Measurements from ENCODE around the gene C11orf97.

C11orf97 gene

GRCh38 chr11:94558932-94559331, 46.7 kb downstream of the C11orf97 start:
- no peak overlapping the region for H3K27ac ChIP-seq (ENCODE audit: extremely low read depth, low read depth, low read length)
- H3K4me1 ChIP-seq (ENCODE audit: control insufficient read depth, insufficient read depth, low read length), result no peaks in the 10 kb centered on the region; the same call in 1 of the 2 replicates
- CTCF ChIA-PET, result interaction anchor here (0.6 to 0.7 kb wide), 2 partner anchors 9 to 50 kb away, joined by 3 read pairs; no protein-coding TSS in a partner anchor
- TF ChIP-seq ZNF555 (tag by site-specific recombination; conservative IDR thresholded peaks at IDR 0.05), result no peak
- TF ChIP-seq ZNF530 (tag by site-specific recombination; IDR thresholded peaks at IDR 0.05; ENCODE audit: low read depth), result no peak
- TF ChIP-seq ZNF184 (tag by site-specific recombination; IDR thresholded peaks at IDR 0.05), result no peak
- TF ChIP-seq ATF2 (tag by site-specific recombination; IDR thresholded peaks at IDR 0.05; ENCODE audit: low read depth), result no peak
- TF ChIP-seq HOXA7 (CRISPR knock-in tag; IDR thresholded peaks at IDR 0.05; ENCODE audit: borderline replicate concordance), result no peak
- TF ChIP-seq OSR2 (tag by site-specific recombination; IDR thresholded peaks at IDR 0.05), result no peak
- TF ChIP-seq SALL2 (tag by site-specific recombination; IDR thresholded peaks at IDR 0.05; ENCODE audit: borderline replicate concordance), result no peak
- TF ChIP-seq ZSCAN16 (tag by site-specific recombination; IDR thresholded peaks at IDR 0.05), result no peak
- TF ChIP-seq ZNF624 (tag by site-specific recombination; IDR thresholded peaks at IDR 0.05), result no peak
- TF ChIP-seq ZNF366 (tag by site-specific recombination; conservative IDR thresholded peaks at IDR 0.05), result no peak
- no peak for TF ChIP-seq ZBTB49 (tag by site-specific recombination; IDR thresholded peaks at IDR 0.05; ENCODE audit: low read depth)
- TF ChIP-seq SP3 (tag by site-specific recombination; IDR thresholded peaks at IDR 0.05), result no peak
- TF ChIP-seq SCRT2 (tag by site-specific recombination; IDR thresholded peaks at IDR 0.05), result no peak
- no peak for TF ChIP-seq ZNF274 (IDR thresholded peaks at IDR 0.05; ENCODE audit: low read length)
- no peak for TF ChIP-seq ZNF274 (tag by site-specific recombination; IDR thresholded peaks at IDR 0.05; ENCODE audit: borderline replicate concordance)
- TF ChIP-seq ZNF692 (tag by site-specific recombination; IDR thresholded peaks at IDR 0.05), result no peak
- TF ChIP-seq ZNF48 (tag by site-specific recombination; IDR thresholded peaks at IDR 0.05), result no peak
- no peak for TF ChIP-seq ZBTB6 (tag by site-specific recombination; IDR thresholded peaks at IDR 0.05)
- TF ChIP-seq ZNF16 (tag by site-specific recombination; IDR thresholded peaks at IDR 0.05; ENCODE audit: low read depth), result no peak
- no peak for TF ChIP-seq PBX3 (CRISPR knock-in tag; IDR thresholded peaks at IDR 0.05)
- no peak for TF ChIP-seq KLF17 (tag by site-specific recombination; IDR thresholded peaks at IDR 0.05)
- no peak overlapping the region for H3K4me3 ChIP-seq (ENCODE audit: low read depth, low read length)
- H3K36me3 ChIP-seq (ENCODE audit: control insufficient read depth in 2 of 2, insufficient read depth in 1 of 2, low read length in 2 of 2), result no peaks in the 10 kb centered on the region
- POLR2A ChIA-PET, result no interaction called here
- no peaks in the 10 kb centered on the region for H3K9me3 ChIP-seq (ENCODE audit: control insufficient read depth, insufficient read depth, low read depth, low read length)
